GM21723 (cell line): ENCODE data around the gene SPTBN1.
"Not testable (repeated sequence)": the region's sequence is repeated elsewhere in the genome, so short reads cannot be mapped to it uniquely, and the experiment has no call there.

Experiments
- ATAC-seq: cut with Tn5 transposase; IDR thresholded peaks from one replicate; pipeline ENCODE4 v1.9.1; 2021; ENCODE audit warnings: mild to moderate bottlenecking, moderate library complexity; ENCODE audit not compliant: unreplicated experiment

SPTBN1 gene

DNA sequence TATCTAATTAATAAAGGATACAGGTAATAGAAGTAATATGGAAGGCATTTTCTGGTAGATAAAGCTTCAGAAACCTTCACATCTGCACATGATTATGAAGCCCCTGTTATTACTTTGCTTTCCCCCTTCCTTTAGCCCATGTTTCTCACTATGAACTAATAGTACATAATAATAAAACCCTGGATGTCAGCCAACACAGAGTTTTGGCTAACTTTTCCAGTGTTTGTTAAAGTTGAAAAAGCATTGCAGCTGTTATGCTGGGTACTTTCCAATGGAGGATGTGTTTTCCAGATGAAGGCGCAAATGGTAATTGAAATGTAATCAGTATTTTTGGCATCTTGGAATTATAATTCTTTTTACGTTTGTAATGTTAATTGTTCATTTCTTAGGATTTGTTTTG is 43.5 kb downstream of the SPTBN1 start:
- ATAC-seq: no peak

DNA sequence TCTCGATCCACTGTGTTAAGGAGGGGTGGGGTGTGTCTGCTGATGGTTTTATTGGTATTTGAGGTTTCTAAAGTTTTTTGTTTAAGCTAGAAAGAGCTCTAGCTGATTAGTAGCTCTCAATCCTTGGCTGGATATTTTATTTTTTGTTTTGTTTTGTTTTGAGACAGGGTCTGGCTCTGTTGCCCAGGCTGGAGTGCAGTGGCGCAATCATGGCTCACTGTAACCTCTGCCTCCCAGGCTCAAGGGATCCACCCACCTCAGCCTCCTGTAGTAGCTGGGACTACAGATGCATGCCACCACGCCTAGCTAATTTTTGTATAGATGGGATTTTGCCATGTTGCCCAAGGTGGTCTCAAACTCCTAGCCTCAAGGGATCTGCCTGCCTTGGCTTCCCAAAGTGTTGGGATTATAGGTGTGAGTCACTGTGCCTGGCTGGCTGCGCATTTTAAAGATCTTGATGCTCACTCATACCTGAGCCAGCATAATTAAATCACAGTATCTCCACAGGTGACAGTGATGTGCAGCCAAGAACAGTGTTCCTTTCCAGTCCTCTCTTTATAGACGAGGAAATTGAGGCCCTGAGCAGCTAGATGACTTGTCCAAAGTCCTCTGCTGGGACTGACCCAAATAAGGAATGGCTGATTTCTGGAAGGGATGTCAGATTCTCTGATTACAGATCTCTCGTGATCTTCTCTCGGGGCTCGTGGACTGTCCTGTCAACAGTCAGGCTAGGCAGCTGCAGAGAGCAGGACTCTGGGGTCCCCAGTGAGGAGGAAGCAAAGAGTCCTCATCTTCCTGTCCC is 44.5 kb downstream of the SPTBN1 start:
- ATAC-seq: no peak

DNA sequence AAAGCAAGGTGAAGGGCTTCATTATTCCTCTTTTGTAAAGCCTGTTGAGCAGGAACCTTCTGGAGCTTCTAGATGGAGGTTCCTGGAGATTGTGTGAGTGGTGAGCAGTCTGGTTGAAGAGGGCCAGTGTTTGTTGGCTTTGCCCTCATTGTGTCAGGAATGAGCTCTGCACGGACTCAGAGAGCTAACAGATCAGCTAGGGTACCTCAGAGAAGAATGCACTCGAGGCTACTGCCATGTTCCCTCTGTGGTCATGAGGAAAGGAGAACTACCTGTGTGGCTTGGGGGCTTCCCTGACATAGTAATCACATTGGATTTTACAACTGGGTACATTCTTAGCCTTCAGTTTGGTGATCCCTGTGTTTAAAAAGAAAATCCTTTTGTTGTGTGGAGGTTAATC is 46.6 kb downstream of the SPTBN1 start:
- ATAC-seq: no peak

DNA sequence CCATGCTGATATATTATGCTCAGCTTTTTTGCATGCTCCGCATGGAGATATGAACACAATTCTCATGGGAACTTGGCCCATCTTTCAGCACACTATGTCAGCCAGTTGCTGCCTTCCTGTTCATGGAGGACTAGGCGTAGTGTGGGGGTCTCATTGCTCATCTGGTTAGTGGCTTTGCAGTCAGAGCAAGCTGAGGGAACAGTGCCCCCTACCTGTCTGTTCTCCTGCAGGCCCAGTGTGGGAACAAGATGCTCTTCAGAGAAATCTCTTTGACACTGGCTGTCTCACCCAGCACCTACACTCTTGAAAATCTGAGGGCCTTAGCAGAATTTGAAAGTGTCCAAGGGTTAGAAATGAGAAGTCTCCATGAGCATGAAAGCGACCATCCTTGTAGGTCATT is 47.1 kb downstream of the SPTBN1 start:
- ATAC-seq: peak; percentile 49

DNA sequence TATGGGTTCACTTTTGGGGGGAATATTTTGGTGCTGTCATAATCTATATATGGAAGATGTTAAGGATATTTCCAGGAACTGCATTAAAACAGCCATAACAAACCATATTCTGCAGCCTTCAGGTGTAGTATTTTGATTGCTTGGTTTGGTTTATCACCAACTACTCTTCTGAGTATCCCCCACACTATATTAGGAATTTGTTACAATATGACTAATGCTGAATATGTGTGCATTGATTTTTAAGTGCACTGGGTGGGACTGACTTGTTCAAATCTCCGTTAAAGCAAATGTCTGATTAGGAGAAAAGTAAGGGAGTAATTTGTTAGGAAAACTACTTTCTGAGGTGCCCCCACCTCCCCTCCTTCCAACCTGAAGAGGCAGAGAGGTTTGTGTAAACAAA is 47.7 kb downstream of the SPTBN1 start:
- no peak for ATAC-seq

DNA sequence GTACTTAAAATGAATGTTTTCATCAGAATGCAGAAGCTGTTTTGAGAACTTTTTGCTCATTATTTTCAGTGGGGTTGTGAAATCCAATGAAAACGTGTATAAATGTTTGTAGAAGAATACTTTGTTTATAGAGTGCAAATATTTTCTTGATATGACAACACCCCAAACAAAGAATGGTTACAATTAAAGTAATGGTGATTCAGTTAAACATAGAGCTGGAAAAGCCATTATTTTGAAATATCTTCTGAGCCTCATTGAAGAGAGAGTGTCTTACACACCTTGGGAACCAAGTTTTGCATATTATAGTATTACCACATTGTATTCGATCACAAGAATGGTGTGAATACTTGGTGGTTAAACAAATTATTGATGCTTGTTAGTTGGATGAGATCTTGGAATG is 48.7 kb downstream of the SPTBN1 start:
- ATAC-seq: no peak

DNA sequence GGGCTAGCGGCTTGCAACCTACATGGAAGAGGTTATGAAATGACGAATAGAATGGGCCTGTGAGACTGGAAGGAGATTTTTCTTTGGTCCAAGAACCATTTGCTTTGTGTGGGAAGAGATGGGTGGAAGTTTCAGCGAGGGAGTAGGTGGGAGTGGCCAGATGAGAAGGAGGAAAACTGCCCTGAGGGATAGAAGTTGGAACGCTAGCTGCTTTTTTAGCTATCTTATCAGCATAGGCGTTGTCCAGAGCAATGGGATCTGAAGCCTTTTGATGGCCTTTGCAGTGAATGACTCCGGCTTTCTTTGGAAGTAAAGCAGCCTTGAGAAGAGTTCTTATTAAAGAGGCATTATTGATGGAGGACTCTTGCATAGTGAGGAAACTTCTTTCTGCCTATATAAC is 52.4 kb downstream of the SPTBN1 start:
- no peak for ATAC-seq

DNA sequence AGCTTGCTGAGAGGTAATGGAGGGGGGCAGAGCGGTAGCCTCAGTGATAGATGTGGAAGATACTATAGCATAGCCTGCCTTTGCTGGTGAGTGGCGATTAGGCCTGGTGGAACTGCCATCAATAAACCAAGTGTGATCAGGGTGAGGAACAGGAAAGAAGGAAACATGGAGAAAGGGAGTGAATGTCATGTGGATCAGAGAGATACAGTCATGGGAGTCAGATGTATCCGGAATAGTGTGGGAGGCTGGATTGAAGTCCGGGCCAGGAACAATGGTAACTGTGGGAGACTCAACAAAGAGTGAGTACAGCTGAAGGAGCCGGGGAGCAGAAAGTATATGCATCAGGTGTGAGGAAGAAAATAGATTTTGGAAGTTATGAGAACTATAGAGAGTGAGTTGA is 52.9 kb downstream of the SPTBN1 start:
- ATAC-seq: not testable (repeated sequence)

DNA sequence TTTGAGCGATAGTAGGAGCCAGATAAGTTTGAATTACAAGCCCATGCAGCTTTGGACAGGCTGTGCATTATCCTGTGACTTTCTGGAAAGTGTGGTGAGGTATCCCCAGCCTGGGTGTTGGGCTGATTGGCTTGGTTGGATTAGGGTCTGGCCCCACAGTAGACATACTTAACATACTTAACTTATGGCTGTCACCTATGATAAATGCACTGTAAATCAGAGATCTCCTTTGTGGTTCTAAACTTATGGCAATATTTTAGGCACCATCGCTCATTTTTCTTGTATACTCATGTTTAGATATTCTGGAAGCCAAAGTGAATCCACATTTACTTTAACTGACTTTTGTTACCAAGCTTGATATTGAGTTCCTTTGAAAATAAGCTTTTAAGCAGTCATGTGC is 54.8 kb downstream of the SPTBN1 start:
- no peak for ATAC-seq

DNA sequence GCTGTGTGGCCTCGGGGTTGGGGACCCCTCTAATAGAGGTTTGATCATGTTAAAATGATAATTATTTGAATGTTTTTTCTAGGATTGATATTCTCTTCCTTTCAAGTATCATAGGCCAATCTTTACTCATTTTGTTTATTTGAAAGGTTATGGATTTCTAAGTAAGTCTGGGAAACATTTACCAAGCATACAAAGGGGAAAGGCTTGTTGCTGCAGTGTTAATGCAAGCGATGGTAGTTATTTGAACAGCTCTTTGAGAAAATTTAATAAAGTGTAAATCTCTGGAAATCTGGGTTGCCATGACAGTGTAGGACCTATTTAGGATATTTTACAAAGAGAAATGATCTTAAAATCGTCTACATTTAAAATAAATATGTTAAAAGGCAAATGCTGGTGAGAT is 56.1 kb downstream of the SPTBN1 start:
- ATAC-seq: no peak

DNA sequence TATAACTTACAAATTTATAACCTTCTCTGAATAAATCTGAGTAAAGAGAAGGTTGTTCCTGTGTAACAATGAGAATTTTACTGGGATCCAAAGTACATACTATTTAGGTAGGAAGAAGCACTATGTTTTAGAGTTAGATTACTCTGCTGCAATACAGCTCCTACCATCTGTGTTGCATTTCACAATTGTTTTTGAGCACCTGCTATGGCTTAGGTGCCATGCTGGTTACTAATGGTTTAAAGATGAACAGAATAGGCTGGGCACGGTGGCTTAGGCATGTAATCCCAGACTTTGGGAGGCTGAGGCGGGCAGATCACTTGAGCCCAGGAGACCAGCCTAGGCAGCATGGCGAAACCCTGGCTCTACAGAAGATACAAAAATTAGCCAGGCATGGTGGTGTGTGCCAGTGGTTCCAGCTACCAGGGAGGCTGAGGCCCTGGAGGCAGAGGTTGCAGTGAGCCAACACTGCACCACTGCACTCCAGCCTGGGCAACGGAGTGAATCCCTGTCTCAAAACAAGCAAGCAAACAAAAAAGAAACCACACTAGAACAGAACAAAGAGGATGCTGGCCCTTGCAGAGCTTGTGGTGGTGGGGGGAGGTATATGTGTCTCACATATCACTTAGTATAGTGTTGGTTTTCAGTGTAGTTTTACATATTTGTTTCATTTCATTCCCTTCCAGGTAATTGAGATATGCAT is 56.7 kb downstream of the SPTBN1 start:
- ATAC-seq: no peak

DNA sequence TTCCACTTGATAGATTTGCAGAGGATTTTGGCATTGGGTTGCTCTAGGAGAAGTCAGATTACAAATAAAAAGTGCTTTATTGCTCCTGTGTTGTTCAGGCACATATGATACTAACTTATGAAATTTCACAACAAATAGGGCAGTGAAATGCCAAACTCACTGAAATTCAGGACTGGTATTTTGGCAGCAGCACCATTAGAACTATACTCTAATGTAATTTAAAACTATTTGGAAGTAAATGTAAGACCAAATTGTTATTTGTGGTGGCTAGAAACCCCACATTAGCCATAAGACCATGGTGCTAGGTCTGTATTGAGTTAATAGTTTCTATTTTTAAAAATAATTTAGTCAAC is 57.2 kb downstream of the SPTBN1 start:
- no peak for ATAC-seq

DNA sequence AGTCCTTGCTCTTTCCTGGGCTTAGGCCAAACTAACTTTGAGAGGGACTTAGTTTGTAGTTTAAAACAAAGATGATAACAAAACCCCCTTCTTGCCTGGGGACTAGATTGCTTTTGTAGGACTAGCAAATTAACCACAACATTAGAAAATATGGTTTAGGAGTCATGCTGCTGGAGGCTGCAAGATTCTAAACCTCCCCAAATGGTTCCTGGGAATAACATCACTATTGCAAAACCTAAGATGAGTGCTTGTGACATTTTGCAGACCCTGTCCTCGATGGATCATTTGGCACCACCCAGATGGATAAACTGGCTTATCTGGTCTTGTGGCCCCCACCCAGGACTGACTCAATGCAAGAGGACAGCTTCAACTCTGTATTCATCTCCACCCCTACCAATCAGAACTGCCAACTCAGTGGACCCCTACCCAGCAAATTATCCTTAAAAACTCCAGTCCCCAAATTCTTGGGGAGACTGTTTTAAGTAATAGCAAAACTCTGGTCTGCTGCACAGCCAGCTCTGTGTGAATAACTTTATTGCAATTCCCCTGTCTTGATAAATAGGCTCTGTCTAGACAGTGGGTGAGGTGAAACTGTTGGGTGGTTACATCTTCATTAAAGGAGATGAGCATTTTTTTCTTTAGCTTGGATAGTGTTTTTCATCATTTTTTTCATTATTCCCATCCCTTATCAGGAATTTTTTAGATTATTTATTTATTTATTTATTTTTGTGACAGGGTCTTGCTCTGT is 58.9 kb downstream of the SPTBN1 start:
- ATAC-seq: no peak

DNA sequence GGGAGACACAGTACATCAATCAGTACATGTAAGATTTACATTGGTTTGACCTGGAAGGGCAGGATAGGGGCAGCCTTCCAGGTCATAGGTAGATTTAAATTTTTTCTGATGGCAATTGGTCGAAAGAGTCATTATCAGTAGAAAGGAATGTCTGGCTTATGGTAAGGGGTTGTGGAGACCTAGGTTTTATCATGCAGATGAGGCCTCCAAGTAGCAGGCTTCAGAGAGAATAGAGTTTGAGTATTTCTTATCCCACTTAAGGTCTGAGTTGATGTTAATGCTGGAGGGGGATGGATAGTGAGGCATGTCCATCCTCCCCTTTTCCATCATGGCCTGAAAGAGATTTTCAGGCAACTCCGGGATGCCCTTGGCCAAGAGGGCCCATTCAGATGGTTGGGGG is 60.7 kb downstream of the SPTBN1 start:
- no peak for ATAC-seq

DNA sequence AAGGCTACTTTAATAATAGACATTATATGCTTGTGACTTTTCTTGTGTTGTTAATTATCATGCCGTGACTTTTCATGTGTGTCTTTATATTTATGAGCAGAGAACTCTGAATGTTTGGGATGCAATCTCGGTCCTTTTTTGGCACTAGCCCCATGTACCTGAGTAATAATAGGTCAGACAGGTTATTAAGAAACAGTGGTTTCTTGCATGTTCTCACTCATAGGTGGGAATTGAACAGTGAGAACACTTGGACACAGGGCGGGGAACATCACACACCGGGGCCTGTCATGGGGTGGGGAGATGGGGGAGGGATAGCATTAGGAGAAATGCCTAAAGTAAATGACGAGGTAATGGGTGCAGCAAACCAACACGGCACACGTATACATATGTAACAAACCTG is 61.9 kb downstream of the SPTBN1 start:
- not testable (repeated sequence) for ATAC-seq

DNA sequence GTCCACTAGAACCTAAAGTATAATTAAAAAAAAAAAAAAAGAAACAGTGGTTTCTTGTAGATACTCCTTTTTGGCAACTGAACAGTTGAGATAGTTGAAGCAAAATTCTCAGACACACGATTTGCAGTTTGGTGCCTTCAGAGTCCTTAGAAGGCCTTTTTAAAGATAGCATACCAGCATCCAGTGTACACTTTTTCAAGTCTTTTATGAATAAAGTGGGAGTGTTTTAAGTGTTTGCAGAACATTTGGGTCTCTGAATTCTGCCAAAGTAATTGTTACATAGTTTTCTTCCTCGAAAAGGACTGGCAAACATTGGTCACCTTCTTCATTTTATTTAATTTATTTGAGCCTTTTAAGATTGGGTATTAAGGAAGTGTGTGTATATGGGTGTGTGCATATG is 62.3 kb downstream of the SPTBN1 start:
- no peak for ATAC-seq

DNA sequence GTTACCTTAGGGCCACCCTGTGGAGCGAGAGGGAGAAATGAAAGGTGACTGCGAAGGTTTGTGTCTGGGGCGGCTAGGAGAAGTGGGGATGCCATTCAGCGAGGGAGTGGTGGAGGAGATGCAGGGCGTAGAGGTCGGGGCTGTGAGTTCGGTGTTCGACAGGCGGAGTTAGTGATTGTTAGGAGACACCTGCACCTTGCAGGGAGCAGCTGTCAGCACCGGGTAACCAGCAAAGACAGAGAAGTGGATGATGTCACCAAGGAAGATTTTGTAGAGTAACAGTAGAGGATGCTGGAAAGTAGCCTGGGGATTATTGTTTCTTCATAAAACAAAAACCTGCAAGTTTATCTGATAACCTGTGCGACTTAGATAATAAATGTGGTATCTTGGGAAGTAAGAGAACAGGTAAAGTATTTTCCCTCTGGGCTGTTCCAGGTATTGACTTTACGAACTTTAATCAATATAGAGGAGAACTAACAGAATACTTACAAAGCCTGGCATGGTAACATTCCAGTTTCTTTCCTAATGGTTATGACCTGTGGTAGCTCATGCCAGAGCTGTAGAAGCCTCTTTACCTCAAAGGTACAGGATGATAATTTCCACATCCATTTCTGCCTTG is 63.8 kb downstream of the SPTBN1 start:
- no peak for ATAC-seq

DNA sequence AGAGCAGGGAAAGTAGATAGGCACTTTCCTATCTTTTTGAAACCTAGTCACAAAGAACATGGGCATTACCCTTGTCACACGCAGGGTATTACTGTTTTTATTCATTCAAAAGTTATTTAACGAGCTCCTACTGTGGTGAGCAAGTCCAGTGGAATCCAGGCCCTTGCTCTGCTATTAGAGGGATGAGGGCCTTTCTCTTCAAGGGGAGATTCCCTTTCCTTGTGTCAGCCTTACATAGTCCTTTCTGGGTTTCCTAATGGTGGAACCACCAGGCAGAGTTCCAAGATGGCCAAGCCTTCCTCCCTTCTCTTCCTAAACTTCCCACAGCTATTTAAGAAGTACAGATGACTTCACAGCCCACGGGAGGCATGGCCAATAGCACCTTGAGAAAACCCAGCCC is 64.6 kb downstream of the SPTBN1 start:
- ATAC-seq: no peak

DNA sequence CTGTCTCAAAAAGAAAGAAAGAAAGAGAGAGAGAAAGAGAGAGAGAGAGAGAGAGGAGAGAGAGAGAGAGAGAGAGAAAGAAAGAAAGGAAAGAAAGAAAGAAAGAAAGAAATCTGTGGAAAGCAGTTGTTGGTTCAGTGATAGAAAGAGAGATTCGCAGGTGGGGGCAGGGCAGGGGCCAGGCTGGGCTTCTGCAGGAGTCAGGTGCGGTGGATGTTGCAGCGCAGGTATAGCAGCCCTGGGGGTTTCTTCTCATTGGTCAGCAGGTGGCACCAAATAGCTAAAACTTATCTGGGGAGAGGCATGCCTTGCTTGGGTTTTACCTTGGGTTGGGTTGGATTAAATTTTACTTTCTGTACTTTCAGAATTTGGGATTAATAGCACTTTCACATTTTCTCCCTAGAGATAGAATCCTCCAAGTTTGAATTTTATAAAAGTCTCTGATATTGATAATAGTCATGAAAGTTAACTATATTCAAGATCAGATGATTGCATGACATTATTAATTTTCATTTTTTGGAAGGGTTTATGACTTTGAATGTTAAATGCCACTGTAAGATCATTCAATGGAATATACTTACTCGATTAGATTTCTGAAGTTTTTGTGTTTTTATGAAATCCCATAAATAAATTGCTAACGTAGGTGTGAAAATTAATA is 66.6 kb downstream of the SPTBN1 start:
- peak; percentile 75 for ATAC-seq

DNA sequence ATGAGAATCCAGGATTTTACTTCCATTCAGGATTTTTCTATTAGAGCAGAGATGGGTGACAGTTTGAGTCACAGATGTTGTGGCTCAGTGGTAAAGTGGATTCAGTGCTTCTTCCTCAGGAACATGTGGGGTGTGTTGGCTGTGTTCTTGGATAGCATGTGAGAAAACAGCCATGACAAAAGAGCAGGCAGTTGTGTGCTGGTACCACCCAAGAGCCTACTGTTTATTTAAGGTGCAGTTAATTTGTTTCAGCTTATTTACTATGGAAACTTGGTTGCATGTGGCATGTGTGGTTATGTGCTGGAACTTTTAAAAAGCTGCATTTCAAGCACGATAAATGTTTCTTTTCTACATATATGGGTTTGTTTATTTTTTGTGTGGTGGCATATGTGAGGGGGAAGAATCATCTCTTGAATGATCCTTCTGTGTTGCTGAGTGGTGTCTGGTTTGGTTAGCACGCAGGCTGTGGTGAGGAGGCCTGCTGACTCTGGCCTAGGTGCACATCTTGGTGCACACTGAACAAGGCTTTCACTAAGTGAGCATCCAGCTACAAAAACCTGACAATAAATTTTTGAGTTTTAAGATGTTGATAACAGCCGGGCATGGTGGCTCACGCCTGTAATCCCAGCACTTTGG is 67.3 kb downstream of the SPTBN1 start:
- no peak for ATAC-seq
